HG02884 (cell line): ENCODE measurements around the gene VPREB1.
"Not testable (repeated sequence)": the region's sequence is repeated elsewhere in the genome, so short reads cannot be mapped to it uniquely, and the experiment has no call there.

Experiments
- ATAC-seq: cut with Tn5 transposase; IDR thresholded peaks from one replicate; pipeline ENCODE4 v1.9.1; 2021; ENCODE audit warnings: mild to moderate bottlenecking, moderate library complexity; ENCODE audit not compliant: unreplicated experiment

The VPREB1 gene

GRCh38 chr22:22245256-22245909 is 797 bp downstream of the VPREB1 start:
- ATAC-seq, result no peak

- ATAC-seq, result no peak
Measured at GRCh38 chr22:22245935-22246525, 1.4 kb downstream of the VPREB1 start.

- ATAC-seq, result no peak
Measured at GRCh38 chr22:22246706-22247105, 2.1 kb downstream of the VPREB1 start.

- ATAC-seq, result no peak
Measured at GRCh38 chr22:22248878-22249277, 4.3 kb downstream of the VPREB1 start.

- not testable (repeated sequence) for ATAC-seq
Measured at GRCh38 chr22:22250651-22251050, 6.1 kb downstream of the VPREB1 start.

- not testable (repeated sequence) for ATAC-seq
Measured at GRCh38 chr22:22256133-22256532, 11.5 kb downstream of the VPREB1 start.

GRCh38 chr22:22258597-22259415 is 14.2 kb downstream of the VPREB1 start:
- not testable (repeated sequence) for ATAC-seq

GRCh38 chr22:22260169-22260568 is 15.6 kb downstream of the VPREB1 start:
- not testable (repeated sequence) for ATAC-seq

GRCh38 chr22:22260586-22260985 is 16.0 kb downstream of the VPREB1 start:
- ATAC-seq, result not testable (repeated sequence)

GRCh38 chr22:22262332-22263074 is 17.9 kb downstream of the VPREB1 start:
- not testable (repeated sequence) for ATAC-seq

- ATAC-seq, result not testable (repeated sequence)
Measured at GRCh38 chr22:22263823-22264222, 19.2 kb downstream of the VPREB1 start.

GRCh38 chr22:22270036-22270676 is 25.6 kb downstream of the VPREB1 start:
- not testable (repeated sequence) for ATAC-seq

- not testable (repeated sequence) for ATAC-seq
Measured at GRCh38 chr22:22277423-22277822, 32.8 kb downstream of the VPREB1 start.

GRCh38 chr22:22284962-22285756 is 40.6 kb downstream of the VPREB1 start:
- not testable (repeated sequence) for ATAC-seq

GRCh38 chr22:22286390-22287105 is 42.0 kb downstream of the VPREB1 start:
- ATAC-seq, result not testable (repeated sequence)

- not testable (repeated sequence) for ATAC-seq
Measured at GRCh38 chr22:22287106-22287626, 42.6 kb downstream of the VPREB1 start.

GRCh38 chr22:22289666-22290065 is 45.1 kb downstream of the VPREB1 start:
- ATAC-seq, result not testable (repeated sequence)

GRCh38 chr22:22291129-22291806 is 46.7 kb downstream of the VPREB1 start:
- not testable (repeated sequence) for ATAC-seq
